Progenitor cell of endocrine pancreas (in vitro differentiated cells): ENCODE data around the gene LAMA5. TPM values are rescaled to one million over a fixed set of nuclear protein-coding genes. Genes with fewer than 3 reads are reported as not detected.

Source experiments
- DNase-seq: peaks from one replicate; pipeline ENCODE4 v3.0.0; 2021; ENCODE audit warnings: low spot score; ENCODE audit not compliant: unreplicated experiment
- H3K27ac Mint-ChIP-seq: 2 replicates; pipeline ENCODE4 v1.8.0; 2021; ENCODE audit warnings: mild to moderate bottlenecking, moderate library complexity, mixed read lengths
- H3K27me3 Mint-ChIP-seq: 2 replicates; pipeline ENCODE4 v1.8.0; 2021; ENCODE audit warnings: mixed read lengths
- H3K36me3 Mint-ChIP-seq: 2 replicates; pipeline ENCODE4 v1.8.0; 2022; ENCODE audit warnings: mixed read lengths; ENCODE audit not compliant: insufficient read depth
- H3K4me1 Mint-ChIP-seq: 2 replicates; pipeline ENCODE4 v1.8.0; 2021; ENCODE audit warnings: low read depth, mixed read lengths
- H3K4me3 Mint-ChIP-seq: 2 replicates; pipeline ENCODE4 v1.8.0; 2021; ENCODE audit warnings: low read depth, mild to moderate bottlenecking, moderate library complexity, mixed read lengths
- H3K9me3 Mint-ChIP-seq: 2 replicates; pipeline ENCODE4 v1.8.0; 2021; ENCODE audit warnings: low read depth, mixed read lengths
- CTCF ChIP-seq: fragments of 200-600 bp; sonication (generic); IDR thresholded peaks from one replicate; pipeline ENCODE4 v1.5.0; 2021; ENCODE audit warnings: antibody characterized with exemption, mild to moderate bottlenecking; ENCODE audit not compliant: unreplicated experiment
- total RNA-seq: library from RNA; stranded (reverse); gene quantifications from 2 replicates; pipeline ENCODE4 v1.2.1, GENCODE V29; 2021

Gene LAMA5
- total RNA-seq, 1 donor from 2014 or later, result 252 TPM

GRCh38 chr20:62354031-62354808 lies 12.9 kb downstream of the LAMA5 start:
- Mint-ChIP-seq H3K36me3 (peaks cover 6% of the 10 kb centered on the region), H3K4me3 (no peak overlapping the region), H3K9me3 (peaks cover 2% of the 10 kb centered on the region), H3K27ac (no peak overlapping the region), H3K4me1 (peaks cover 12% of the 10 kb centered on the region), H3K27me3 (no peaks in the 10 kb centered on the region)
- no peak for DNase-seq
- TF ChIP-seq CTCF, result no peak

- Mint-ChIP-seq H3K4me3 (no peak overlapping the region), H3K27me3 (no peaks in the 10 kb centered on the region), H3K4me1 (peaks cover 10% of the 10 kb centered on the region), H3K27ac (no peak overlapping the region), H3K36me3 (peaks cover 12% of the 10 kb centered on the region), H3K9me3 (peaks cover 7% of the 10 kb centered on the region)
- TF ChIP-seq CTCF, result no peak
- DNase-seq, result no peak
Measured at GRCh38 chr20:62353289-62354030, 13.7 kb downstream of the LAMA5 start.

GRCh38 chr20:62352402-62353288 lies 14.5 kb downstream of the LAMA5 start:
- DNase-seq, result no peak
- no peak for TF ChIP-seq CTCF
- H3K27ac Mint-ChIP-seq, result no peak overlapping the region

GRCh38 chr20:62351469-62352401 lies 15.4 kb downstream of the LAMA5 start:
- no peaks in the 10 kb centered on the region for H3K27me3 Mint-ChIP-seq
- TF ChIP-seq CTCF, result no peak
- peaks cover 10% of the 10 kb centered on the region for H3K4me1 Mint-ChIP-seq
- no peak overlapping the region for H3K27ac Mint-ChIP-seq
- peaks cover 8% of the 10 kb centered on the region for H3K9me3 Mint-ChIP-seq
- H3K4me3 Mint-ChIP-seq, result no peak overlapping the region
- no peak for DNase-seq
- peaks cover 17% of the 10 kb centered on the region for H3K36me3 Mint-ChIP-seq

More at GRCh38 chr20:62352402-62353288, 14.5 kb downstream of the LAMA5 start:
- Mint-ChIP-seq H3K4me1 (peaks cover 10% of the 10 kb centered on the region), H3K27me3 (no peaks in the 10 kb centered on the region), H3K36me3 (peaks cover 17% of the 10 kb centered on the region), H3K9me3 (peaks cover 8% of the 10 kb centered on the region), H3K4me3 (no peak overlapping the region)
